Astrocyte of the spinal cord (primary cell): Measurements from ENCODE around the gene TIMP1.

Source experiments
- DNase-seq: peaks from one replicate; pipeline ENCODE4 v3.0.0; 2011; ENCODE audit warnings: low read depth, low spot score
- H3K4me3 ChIP-seq: 2 replicates; pipeline ENCODE4 v1.5.1; 2011; ENCODE audit warnings: low read depth, mild to moderate bottlenecking, low read length, moderate library complexity
- in situ Hi-C: cut with HindIII; loops from 2 replicates; pipeline ENCODE4 v1.10.0; 2017; ENCODE audit warnings: low sequenced_read_pairs
- TF ChIP-seq, protein P1 (sequence below): IDR thresholded peaks from 2 replicates; pipeline ENCODE4 v1.5.1; 2012; ENCODE audit warnings: low read depth, mild to moderate bottlenecking, low read length, inconsistent platforms

Gene TIMP1

DNA sequence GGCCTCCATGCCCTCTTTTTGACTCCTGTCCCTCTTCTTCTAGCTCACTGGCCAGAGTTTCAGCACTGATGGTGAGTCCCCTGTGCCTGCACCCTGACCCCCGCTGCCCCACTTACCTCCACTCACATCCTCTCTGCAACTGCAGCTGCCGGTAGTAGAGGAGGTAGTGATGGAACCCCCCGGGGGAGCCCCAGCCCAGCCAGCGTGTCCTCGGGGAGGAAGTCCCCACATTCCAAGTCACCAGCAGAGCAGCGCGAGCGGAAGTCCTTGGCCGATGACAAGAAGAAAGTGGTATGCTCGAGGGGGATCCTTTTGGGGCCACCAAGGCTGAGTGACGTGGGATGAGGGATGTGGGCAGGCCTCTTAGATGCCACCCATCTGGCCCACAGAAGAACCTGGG is 15.4 kb upstream of the TIMP1 start:
- DNase-seq: no peak
- in situ Hi-C loops: no loop called here
- TF ChIP-seq, protein P1, sequence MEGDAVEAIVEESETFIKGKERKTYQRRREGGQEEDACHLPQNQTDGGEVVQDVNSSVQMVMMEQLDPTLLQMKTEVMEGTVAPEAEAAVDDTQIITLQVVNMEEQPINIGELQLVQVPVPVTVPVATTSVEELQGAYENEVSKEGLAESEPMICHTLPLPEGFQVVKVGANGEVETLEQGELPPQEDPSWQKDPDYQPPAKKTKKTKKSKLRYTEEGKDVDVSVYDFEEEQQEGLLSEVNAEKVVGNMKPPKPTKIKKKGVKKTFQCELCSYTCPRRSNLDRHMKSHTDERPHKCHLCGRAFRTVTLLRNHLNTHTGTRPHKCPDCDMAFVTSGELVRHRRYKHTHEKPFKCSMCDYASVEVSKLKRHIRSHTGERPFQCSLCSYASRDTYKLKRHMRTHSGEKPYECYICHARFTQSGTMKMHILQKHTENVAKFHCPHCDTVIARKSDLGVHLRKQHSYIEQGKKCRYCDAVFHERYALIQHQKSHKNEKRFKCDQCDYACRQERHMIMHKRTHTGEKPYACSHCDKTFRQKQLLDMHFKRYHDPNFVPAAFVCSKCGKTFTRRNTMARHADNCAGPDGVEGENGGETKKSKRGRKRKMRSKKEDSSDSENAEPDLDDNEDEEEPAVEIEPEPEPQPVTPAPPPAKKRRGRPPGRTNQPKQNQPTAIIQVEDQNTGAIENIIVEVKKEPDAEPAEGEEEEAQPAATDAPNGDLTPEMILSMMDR: no peak
- H3K4me3 ChIP-seq: no peak overlapping the region

DNA sequence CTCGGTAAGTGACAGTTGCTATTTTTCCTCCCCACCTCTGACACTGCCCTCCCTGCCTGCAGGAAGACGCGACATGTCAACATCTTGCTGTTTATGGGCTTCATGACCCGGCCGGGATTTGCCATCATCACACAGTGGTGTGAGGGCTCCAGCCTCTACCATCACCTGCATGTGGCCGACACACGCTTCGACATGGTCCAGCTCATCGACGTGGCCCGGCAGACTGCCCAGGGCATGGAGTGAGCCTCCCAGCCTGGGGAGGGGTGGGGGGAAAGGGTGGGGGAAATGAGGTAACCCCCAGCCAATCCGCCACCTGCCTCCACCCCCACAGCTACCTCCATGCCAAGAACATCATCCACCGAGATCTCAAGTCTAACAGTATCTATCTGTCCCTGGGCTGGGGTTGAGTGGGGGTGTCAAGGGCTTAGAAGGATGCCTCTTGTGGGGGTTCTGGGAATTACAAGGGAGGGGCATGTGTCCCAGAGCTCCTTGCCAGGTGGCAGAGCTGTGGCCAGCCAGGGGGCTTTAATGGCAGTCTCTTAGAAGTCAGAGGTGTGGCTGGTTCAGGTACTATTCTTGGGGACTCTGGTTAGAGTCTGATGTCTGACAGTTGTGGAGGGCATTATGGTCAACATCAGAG is 13.5 kb upstream of the TIMP1 start:
- TF ChIP-seq, protein P1: peak; percentile 45
- in situ Hi-C loops: no loop called here
- no peak for DNase-seq
- H3K4me3 ChIP-seq: no peak overlapping the region

DNA sequence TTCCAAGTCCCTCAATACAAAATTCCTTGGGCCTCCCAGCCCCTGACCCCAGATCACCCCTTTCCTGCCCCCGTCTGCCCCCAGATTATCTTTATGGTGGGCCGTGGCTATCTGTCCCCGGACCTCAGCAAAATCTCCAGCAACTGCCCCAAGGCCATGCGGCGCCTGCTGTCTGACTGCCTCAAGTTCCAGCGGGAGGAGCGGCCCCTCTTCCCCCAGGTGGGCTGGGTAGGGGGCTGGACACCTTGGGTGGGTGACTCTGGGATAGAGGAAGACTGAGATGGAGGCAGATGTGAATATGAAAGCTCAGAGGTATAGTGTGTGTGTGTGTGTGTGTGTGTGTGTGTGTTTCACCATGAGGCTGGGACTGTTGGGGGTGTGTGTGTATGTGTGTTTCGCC is 11.4 kb upstream of the TIMP1 start:
- no peak overlapping the region for H3K4me3 ChIP-seq
- TF ChIP-seq, protein P1: no peak
- in situ Hi-C loops: no loop called here

DNA sequence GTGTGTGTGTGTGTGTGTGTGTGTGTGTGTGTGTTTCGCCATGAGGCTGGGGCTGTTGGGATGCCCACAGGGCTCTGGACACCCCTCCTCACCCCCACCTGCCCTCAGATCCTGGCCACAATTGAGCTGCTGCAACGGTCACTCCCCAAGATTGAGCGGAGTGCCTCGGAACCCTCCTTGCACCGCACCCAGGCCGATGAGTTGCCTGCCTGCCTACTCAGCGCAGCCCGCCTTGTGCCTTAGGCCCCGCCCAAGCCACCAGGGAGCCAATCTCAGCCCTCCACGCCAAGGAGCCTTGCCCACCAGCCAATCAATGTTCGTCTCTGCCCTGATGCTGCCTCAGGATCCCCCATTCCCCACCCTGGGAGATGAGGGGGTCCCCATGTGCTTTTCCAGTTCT is 11.0 kb upstream of the TIMP1 start:
- TF ChIP-seq, protein P1: no peak
- no peak for DNase-seq
- in situ Hi-C loops: no loop called here
- H3K4me3 ChIP-seq: no peak overlapping the region

More for the DNA sequence above, 11.4 kb upstream of the TIMP1 start:
- DNase-seq: no peak

DNA sequence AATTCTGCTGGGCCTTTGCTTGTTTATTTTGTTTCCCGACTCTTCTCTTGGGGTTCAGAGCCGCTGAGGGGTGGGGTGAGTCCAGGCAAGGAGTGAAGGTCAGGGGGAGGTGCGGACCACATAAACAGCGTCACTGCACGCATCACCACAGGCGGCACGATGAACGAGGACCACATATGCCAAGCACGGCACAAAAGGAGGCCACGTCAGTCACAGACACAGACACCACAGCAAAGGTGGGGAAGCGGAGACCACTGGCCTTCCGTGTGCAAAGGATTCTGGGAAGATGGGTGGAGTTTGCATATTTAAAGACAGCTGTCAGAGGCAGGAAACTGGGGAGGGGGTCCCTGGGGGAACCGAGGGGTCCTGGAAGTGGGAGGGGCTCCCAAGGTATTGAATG is 10.3 kb upstream of the TIMP1 start:
- in situ Hi-C loops: no loop called here
- TF ChIP-seq, protein P1: no peak
- DNase-seq: no peak
- no peak overlapping the region for H3K4me3 ChIP-seq

DNA sequence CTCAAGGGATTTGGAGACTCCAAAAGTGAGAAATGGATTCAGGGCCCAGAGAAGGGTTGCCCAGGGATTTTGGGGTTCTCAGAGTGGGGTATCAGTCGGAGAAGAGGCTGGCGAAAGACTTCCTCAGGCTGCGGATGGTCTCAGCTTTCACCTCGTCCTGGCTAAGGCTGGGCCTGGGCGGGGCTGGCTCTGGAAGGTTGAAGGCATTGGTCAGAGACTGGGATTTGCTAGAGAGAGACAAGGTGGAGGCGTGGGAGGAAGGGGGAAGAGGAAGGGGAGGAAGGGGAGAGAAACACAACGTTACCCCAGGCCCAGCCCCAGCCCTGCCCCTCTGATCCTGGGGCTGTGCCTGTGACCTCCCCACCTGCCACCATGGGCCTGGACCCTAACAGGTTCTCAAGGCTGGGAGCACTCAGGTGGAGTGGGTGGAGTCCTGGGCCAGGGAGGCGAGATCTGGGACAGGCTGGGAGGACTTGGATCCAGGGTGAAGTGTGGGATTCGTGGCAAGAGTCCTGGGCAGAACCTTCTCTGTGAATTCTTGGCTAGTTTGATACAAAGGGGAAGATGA is 9.4 kb upstream of the TIMP1 start:
- in situ Hi-C loops: no loop called here
- DNase-seq: no peak
- H3K4me3 ChIP-seq: no peak overlapping the region
- TF ChIP-seq, protein P1: no peak
